Spleen (tissue), 7 donors: Measurements from ENCODE around the gene RBM17.

Experiments used
- POLR2A ChIP-seq, 3 donors: fragments of 450-650 bp; IDR thresholded peaks; one replicate each; pipeline ENCODE4 v1.5.1; 2017; ENCODE audit warnings: antibody characterized with exemption in 3 of 3, mild to moderate bottlenecking in 1 of 3
- POLR2AphosphoS5 ChIP-seq, 3 donors: sonication (generic); formaldehyde crosslinking; IDR thresholded peaks; one replicate each; pipeline ENCODE4 v1.5.1; 2017; ENCODE audit warnings: antibody characterized with exemption in 3 of 3
- TF ChIP-seq, protein P1 (sequence below), 11 experiments: fragments of 200-600 bp in 7 of 11; fragments of 450-650 bp in 4 of 11; sonication (generic) in 4 of 11; IDR thresholded peaks in 8 of 11; conservative IDR thresholded peaks in 3 of 11; 1 replicate in 7 of 11; 2 replicates in 4 of 11; pipeline versions ENCODE4 v1.4.0 to v1.8.0; 2016 to 2021; ENCODE audit warnings: antibody characterized with exemption in 11 of 11, inconsistent platforms in 4 of 11, mild to moderate bottlenecking in 1 of 11
- donor health status: DM: no; HTN: no; CAD: no; lungs with moderate emphysema.
- donor health status: DM: no; HTN: no; CAD: no.
- donor health status: DM: no; HTN: no; CAD: no.

DNA sequence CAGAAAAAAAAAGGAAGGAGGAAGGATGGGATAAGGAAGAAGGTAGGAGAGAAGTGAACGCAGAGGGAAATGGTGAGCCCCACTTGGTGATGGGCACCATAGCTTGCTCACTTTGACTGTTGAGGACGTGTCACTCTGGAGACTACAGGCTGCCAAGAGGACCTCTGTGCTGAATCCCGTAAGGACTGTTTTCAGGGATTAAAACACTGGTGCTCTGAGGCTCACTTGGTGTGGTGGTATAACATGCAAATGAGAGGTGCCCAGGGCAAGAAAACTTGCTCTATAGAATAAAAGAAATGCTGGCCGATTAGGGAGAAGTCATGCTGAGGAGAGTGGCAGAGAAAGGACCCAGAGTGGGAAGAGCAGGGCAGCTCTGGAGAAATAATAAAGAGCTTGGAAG lies 21.4 kb upstream of the RBM17 start:
- TF ChIP-seq, protein P1, sequence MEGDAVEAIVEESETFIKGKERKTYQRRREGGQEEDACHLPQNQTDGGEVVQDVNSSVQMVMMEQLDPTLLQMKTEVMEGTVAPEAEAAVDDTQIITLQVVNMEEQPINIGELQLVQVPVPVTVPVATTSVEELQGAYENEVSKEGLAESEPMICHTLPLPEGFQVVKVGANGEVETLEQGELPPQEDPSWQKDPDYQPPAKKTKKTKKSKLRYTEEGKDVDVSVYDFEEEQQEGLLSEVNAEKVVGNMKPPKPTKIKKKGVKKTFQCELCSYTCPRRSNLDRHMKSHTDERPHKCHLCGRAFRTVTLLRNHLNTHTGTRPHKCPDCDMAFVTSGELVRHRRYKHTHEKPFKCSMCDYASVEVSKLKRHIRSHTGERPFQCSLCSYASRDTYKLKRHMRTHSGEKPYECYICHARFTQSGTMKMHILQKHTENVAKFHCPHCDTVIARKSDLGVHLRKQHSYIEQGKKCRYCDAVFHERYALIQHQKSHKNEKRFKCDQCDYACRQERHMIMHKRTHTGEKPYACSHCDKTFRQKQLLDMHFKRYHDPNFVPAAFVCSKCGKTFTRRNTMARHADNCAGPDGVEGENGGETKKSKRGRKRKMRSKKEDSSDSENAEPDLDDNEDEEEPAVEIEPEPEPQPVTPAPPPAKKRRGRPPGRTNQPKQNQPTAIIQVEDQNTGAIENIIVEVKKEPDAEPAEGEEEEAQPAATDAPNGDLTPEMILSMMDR (IDR thresholded peaks at IDR 0.05 in 8 of 11, conservative IDR thresholded peaks at IDR 0.05 in 3 of 11): no peak
- TF ChIP-seq POLR2A (IDR thresholded peaks at IDR 0.05): no peak
- TF ChIP-seq POLR2AphosphoS5 (IDR thresholded peaks at IDR 0.05): no peak
